MCF 10A (cell line): ENCODE measurements around the gene ANP32B. TPM values are rescaled to one million over a fixed set of nuclear protein-coding genes. Genes with fewer than 3 reads are reported as not detected.

Experiments used
- BruUV-seq: library from RNA; stranded (reverse); fragments of 400-500 nt; replicated peaks from 2 replicates; lab custom pipeline; 2021; lab: Mats Ljungman, UMichigan
- CTCF ChIA-PET: fragments of 300-600 bp; sonication (Branson Sonifier 250); formaldehyde crosslinking; extraction: SDS; loops from one replicate; lab custom pipeline; 2021; ENCODE audit warnings: antibody characterized with exemption, inconsistent platforms; lab: Yijun Ruan, JAX
- POLR2A ChIA-PET: fragments of 300-600, 350-650 bp; sonication (Branson Sonifier 250); formaldehyde crosslinking; extraction: SDS; loops from one replicate; lab custom pipeline; 2020; ENCODE audit warnings: antibody characterized with exemption, inconsistent platforms; lab: Yijun Ruan, JAX
- DNase-seq: peaks from one replicate; pipeline ENCODE4 v3.0.0-alpha.2; 2018; ENCODE audit not compliant: unreplicated experiment
- H3K27ac Mint-ChIP-seq: one replicate; pipeline ENCODE4 v1.8.0; 2022; ENCODE audit warnings: mild to moderate bottlenecking, low read depth, mixed read lengths; ENCODE audit not compliant: unreplicated experiment
- H3K27me3 Mint-ChIP-seq: one replicate; pipeline ENCODE4 v1.8.0; 2022; ENCODE audit warnings: mixed read lengths; ENCODE audit not compliant: insufficient read depth, unreplicated experiment
- H3K36me3 Mint-ChIP-seq: one replicate; pipeline ENCODE4 v1.8.0; 2022; ENCODE audit warnings: mild to moderate bottlenecking, moderate library complexity, mixed read lengths; ENCODE audit not compliant: insufficient read depth, unreplicated experiment
- H3K4me1 Mint-ChIP-seq: one replicate; pipeline ENCODE4 v1.8.0; 2022; ENCODE audit warnings: mixed read lengths; ENCODE audit not compliant: insufficient read depth, unreplicated experiment
- H3K4me3 Mint-ChIP-seq: one replicate; pipeline ENCODE4 v1.8.0; 2022; ENCODE audit warnings: mild to moderate bottlenecking, moderate library complexity, mixed read lengths; ENCODE audit not compliant: unreplicated experiment
- H3K9me3 Mint-ChIP-seq: one replicate; pipeline ENCODE4 v1.8.0; 2022; ENCODE audit warnings: mixed read lengths; ENCODE audit not compliant: unreplicated experiment
- CTCF ChIP-seq: fragments of 200-600 bp; IDR thresholded peaks from one replicate; pipeline ENCODE4 v1.8.0; 2022; ENCODE audit warnings: antibody characterized with exemption, mild to moderate bottlenecking; ENCODE audit not compliant: unreplicated experiment
- intact Hi-C: fragments of 100-400 bp; cut with micrococcal nuclease; formaldehyde crosslinking; loops from 2 replicates; pipeline ENCODE4 v1.14.1; 2022
- total RNA-seq: library from RNA; stranded (reverse); gene quantifications from 2 replicates; pipeline ENCODE4 v1.2.3, GENCODE V29; 2022

The ANP32B gene
- total RNA-seq, 1 experiment from 2014 or later: 245 TPM

DNA sequence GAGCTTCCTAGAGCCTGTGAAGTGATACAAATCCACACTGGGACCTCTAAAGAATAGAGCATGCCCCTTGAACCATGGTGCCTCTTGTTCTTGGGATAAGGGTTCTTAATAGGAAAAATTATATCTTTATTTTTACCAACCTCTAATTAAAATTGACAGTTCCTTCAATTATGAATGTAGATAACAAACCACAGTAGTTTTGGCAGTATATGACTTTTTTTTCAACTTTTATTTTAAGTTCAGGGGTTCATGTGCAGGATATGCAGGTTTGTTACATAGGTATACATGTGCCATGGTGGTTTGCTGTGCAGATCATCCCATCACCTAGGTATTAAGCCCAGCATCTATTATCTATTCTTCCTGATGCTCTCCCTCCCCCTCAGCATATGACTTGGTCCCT, 46.1 kb upstream of the ANP32B start:
- Mint-ChIP-seq H3K9me3 (no peaks in the 10 kb centered on the region), H3K4me1 (no peaks in the 10 kb centered on the region), H3K4me3 (no peak overlapping the region), H3K27ac (no peak overlapping the region), H3K27me3 (peaks cover 68% of the 10 kb centered on the region), H3K36me3 (no peaks in the 10 kb centered on the region)
- no peak for TF ChIP-seq CTCF
- POLR2A ChIA-PET: interaction anchor here (0.6 to 1.2 kb wide), 3 partner anchors 11 to 46 kb away, joined by 3 read pairs; no protein-coding TSS in a partner anchor
- intact Hi-C loops: no loop called here
- no TSS peak for BruUV-seq
- CTCF ChIA-PET: interaction anchor here (0.6 to 0.9 kb wide), 2 partner anchors 13 to 17 kb away, joined by 3 read pairs; no protein-coding TSS in a partner anchor
- no peak for DNase-seq

GRCh38 chr9:97938081-97938644, 45.0 kb upstream of the ANP32B start, which contains the start of gene HEMGN:
Gene HEMGN (minus strand): TSS chr9:97938172. CDS start chr9:97938136, 36 bp downstream.
- Mint-ChIP-seq H3K27me3 (peaks cover 68% of the 10 kb centered on the region), H3K9me3 (no peaks in the 10 kb centered on the region), H3K36me3 (no peaks in the 10 kb centered on the region), H3K4me3 (no peak within 1 kb of the TSS), H3K27ac (no peak within 1 kb of the TSS), H3K4me1 (no peaks in the 10 kb centered on the region)
- intact Hi-C loops: no loop called here
- no peak for DNase-seq
- CTCF ChIA-PET: interaction anchor here (0.6 to 1.3 kb wide), 2 partner anchors 16 to 36 kb away, joined by 3 to 5 read pairs; no protein-coding TSS in a partner anchor
- no peak for TF ChIP-seq CTCF
- no TSS peak for BruUV-seq
- POLR2A ChIA-PET: no interaction called here

GRCh38 chr9:97940233-97940632, 42.9 kb upstream of the ANP32B start:
- BruUV-seq: no TSS peak
- H3K4me1 Mint-ChIP-seq: no peaks in the 10 kb centered on the region
- no peak overlapping the region for H3K4me3 Mint-ChIP-seq
- peaks cover 56% of the 10 kb centered on the region for H3K27me3 Mint-ChIP-seq
- TF ChIP-seq CTCF: no peak
- no peaks in the 10 kb centered on the region for H3K9me3 Mint-ChIP-seq
- CTCF ChIA-PET: interaction anchor here (1.5 kb wide), 1 partner anchor 15 kb away, joined by 3 read pairs; no protein-coding TSS in a partner anchor
- no peaks in the 10 kb centered on the region for H3K36me3 Mint-ChIP-seq
- intact Hi-C loops: no loop called here
- POLR2A ChIA-PET: interaction anchor here (1.0 to 1.6 kb wide), 2 partner anchors 17 to 19 kb away, joined by 3 to 8 read pairs; partner anchors contain the start of gene TRMO
- DNase-seq: no peak
- no peak overlapping the region for H3K27ac Mint-ChIP-seq

- no peaks in the 10 kb centered on the region for H3K9me3 Mint-ChIP-seq
- no TSS peak for BruUV-seq
- no peak overlapping the region for H3K4me3 Mint-ChIP-seq
- no peaks in the 10 kb centered on the region for H3K36me3 Mint-ChIP-seq
- no peak for DNase-seq
- H3K27ac Mint-ChIP-seq: no peak overlapping the region
- ChIA-PET POLR2A (no interaction called here), CTCF (interaction anchor here (1.5 kb wide), 1 partner anchor 15 kb away, joined by 3 read pairs; no protein-coding TSS in a partner anchor)
- intact Hi-C loops: no loop called here
- no peaks in the 10 kb centered on the region for H3K4me1 Mint-ChIP-seq
- peaks cover 51% of the 10 kb centered on the region for H3K27me3 Mint-ChIP-seq
- TF ChIP-seq CTCF: no peak
Observed at GRCh38 chr9:97940741-97941140, 42.4 kb upstream of the ANP32B start.
